Neural crest cell (in vitro differentiated cells): ENCODE measurements around the gene NCS1. TPM values are rescaled to one million over a fixed set of nuclear protein-coding genes. Genes with fewer than 3 reads are reported as not detected.

Experiments
- DNase-seq: peaks from one replicate; pipeline ENCODE4 v3.0.0; 2021; ENCODE audit warnings: low read depth, mixed read lengths, low spot score
- H3K27ac Mint-ChIP-seq: one replicate; pipeline ENCODE4 v1.8.0; 2021; ENCODE audit warnings: mild to moderate bottlenecking, mixed read lengths; ENCODE audit not compliant: unreplicated experiment
- H3K27me3 Mint-ChIP-seq: 2 replicates; pipeline ENCODE4 v1.8.0; 2021; ENCODE audit warnings: low read depth, mild to moderate bottlenecking, mixed read lengths
- H3K36me3 Mint-ChIP-seq: 2 replicates; pipeline ENCODE4 v1.8.0; 2021; ENCODE audit warnings: low read depth, mild to moderate bottlenecking, mixed read lengths
- H3K4me1 Mint-ChIP-seq: 2 replicates; pipeline ENCODE4 v1.8.0; 2021; ENCODE audit warnings: mixed read lengths
- H3K4me3 Mint-ChIP-seq: one replicate; pipeline ENCODE4 v1.8.0; 2021; ENCODE audit warnings: mild to moderate bottlenecking, mixed read lengths
- H3K9me3 Mint-ChIP-seq: 2 replicates; pipeline ENCODE4 v1.8.0; 2021; ENCODE audit warnings: mixed read lengths
- CTCF ChIP-seq: fragments of 200-600 bp; sonication (generic); conservative IDR thresholded peaks from 2 replicates; pipeline ENCODE4 v1.5.0; 2021; ENCODE audit warnings: antibody characterized with exemption, mild to moderate bottlenecking
- total RNA-seq: library from RNA; stranded (reverse); gene quantifications from 2 replicates; pipeline ENCODE4 v1.2.1, GENCODE V29; 2021

NCS1 gene
- total RNA-seq, 1 donor from 2014 or later, result 60.1 TPM

GRCh38 chr9:130208600-130209347, 36.6 kb downstream of the NCS1 start:
- Mint-ChIP-seq H3K9me3 (no peaks in the 10 kb centered on the region), H3K27ac (peak overlapping the region; percentile 78), H3K36me3 (no peaks in the 10 kb centered on the region), H3K4me3 (no peak overlapping the region), H3K4me1 (peaks cover 16% of the 10 kb centered on the region), H3K27me3 (no peaks in the 10 kb centered on the region)
- TF ChIP-seq CTCF, result no peak
- no peak for DNase-seq

GRCh38 chr9:130209422-130209821, 37.2 kb downstream of the NCS1 start:
- no peak for TF ChIP-seq CTCF
- Mint-ChIP-seq H3K4me3 (no peak overlapping the region), H3K27me3 (no peaks in the 10 kb centered on the region), H3K27ac (no peak overlapping the region), H3K36me3 (no peaks in the 10 kb centered on the region), H3K4me1 (peaks cover 23% of the 10 kb centered on the region), H3K9me3 (no peaks in the 10 kb centered on the region)
- no peak for DNase-seq

- no peak for TF ChIP-seq CTCF
- Mint-ChIP-seq H3K4me1 (peaks cover 24% of the 10 kb centered on the region), H3K36me3 (no peaks in the 10 kb centered on the region), H3K27ac (no peak overlapping the region), H3K4me3 (no peak overlapping the region), H3K27me3 (no peaks in the 10 kb centered on the region), H3K9me3 (no peaks in the 10 kb centered on the region)
- no peak for DNase-seq
These were observed 39.5 kb downstream of the NCS1 start for GRCh38 chr9:130211548-130212226.

GRCh38 chr9:130212543-130213297, 40.5 kb downstream of the NCS1 start:
- Mint-ChIP-seq H3K36me3 (no peaks in the 10 kb centered on the region), H3K27ac (no peak overlapping the region), H3K4me1 (peaks cover 28% of the 10 kb centered on the region), H3K27me3 (no peaks in the 10 kb centered on the region), H3K9me3 (no peaks in the 10 kb centered on the region), H3K4me3 (no peak overlapping the region)
- no peak for TF ChIP-seq CTCF
- no peak for DNase-seq

- no peaks in the 10 kb centered on the region for H3K36me3 Mint-ChIP-seq
- no peaks in the 10 kb centered on the region for H3K27me3 Mint-ChIP-seq
- peak overlapping the region; percentile 32 for H3K27ac Mint-ChIP-seq
- TF ChIP-seq CTCF, result no peak
- DNase-seq, result peak; percentile 34
- H3K9me3 Mint-ChIP-seq, result no peaks in the 10 kb centered on the region
- H3K4me3 Mint-ChIP-seq, result peak overlapping the region; percentile 22
- peaks cover 24% of the 10 kb centered on the region for H3K4me1 Mint-ChIP-seq
These were observed 41.9 kb downstream of the NCS1 start for GRCh38 chr9:130213911-130214761.
